Osteoblast (primary cell): Measurements from ENCODE around the gene TNFAIP3. TPM values are rescaled to one million over a fixed set of nuclear protein-coding genes. Genes with fewer than 3 reads are reported as not detected.
A peak's percentile ranks its signal among the peaks of the same experiment; 100 is the strongest.

Source experiments
- DNase-seq: peaks from one replicate; pipeline ENCODE4 v3.0.0; 2011; ENCODE audit warnings: low spot score, mixed read lengths; ENCODE audit not compliant: insufficient read length; ENCODE audit errors: missing footprints
- H2AFZ ChIP-seq: 2 replicates; pipeline ENCODE4 v1.6.0; 2011; ENCODE audit warnings: mild to moderate bottlenecking, low read length
- H3K27ac ChIP-seq: 2 replicates; pipeline ENCODE4 v1.5.1; 2011; ENCODE audit warnings: mild to moderate bottlenecking, low read depth, low read length, moderate library complexity
- H3K27me3 ChIP-seq: 2 replicates; pipeline ENCODE4 v1.6.0; 2012; ENCODE audit warnings: mild to moderate bottlenecking, control low read depth, inconsistent platforms, low read length, moderate library complexity; ENCODE audit not compliant: insufficient read depth
- H3K36me3 ChIP-seq: 2 replicates; pipeline ENCODE4 v1.5.1; 2011; ENCODE audit warnings: mild to moderate bottlenecking, low read length, control low read depth, moderate library complexity; ENCODE audit not compliant: insufficient read depth
- H3K4me1 ChIP-seq: 2 replicates; pipeline ENCODE4 v1.5.1; 2011; ENCODE audit warnings: mild to moderate bottlenecking, low read length, control low read depth, moderate library complexity; ENCODE audit not compliant: insufficient read depth
- H3K4me2 ChIP-seq: 2 replicates; pipeline ENCODE4 v1.6.0; 2011; ENCODE audit warnings: mild to moderate bottlenecking, low read length; ENCODE audit not compliant: insufficient read depth
- H3K4me3 ChIP-seq: fragments of 200-600 bp; sonication (generic); 3 replicates; pipeline ENCODE4 v1.5.1; 2012; ENCODE audit warnings: mild to moderate bottlenecking, low read length, inconsistent platforms; ENCODE audit not compliant: insufficient read depth
- H3K79me2 ChIP-seq: 2 replicates; pipeline ENCODE4 v1.6.0; 2012; ENCODE audit warnings: mild to moderate bottlenecking, low read length, control low read depth, inconsistent platforms; ENCODE audit not compliant: insufficient read depth
- H3K9me3 ChIP-seq: 2 replicates; pipeline ENCODE4 v1.5.1; 2011; ENCODE audit warnings: low read depth, low read length, control low read depth
- H4K20me1 ChIP-seq: 2 replicates; pipeline ENCODE4 v1.6.0; 2012; ENCODE audit warnings: mild to moderate bottlenecking, low read length, control low read depth; ENCODE audit not compliant: insufficient read depth
- CTCF ChIP-seq: IDR thresholded peaks from 2 replicates; pipeline ENCODE4 v1.5.1; 2011; ENCODE audit warnings: mild to moderate bottlenecking, low read depth, low read length, moderate library complexity; ENCODE audit errors: extremely low read depth
- total RNA-seq: library from RNA; depleted of rRNA; stranded (reverse); fragments of >200 nt; gene quantifications from 2 replicates; pipeline ENCODE4 v1.2.3, GENCODE V29; 2012

The TNFAIP3 gene
- total RNA-seq, 1 donor: 10.5 TPM

GRCh38 chr6:137927777-137928218 lies 60.7 kb downstream of the TNFAIP3 start:
- H3K36me3 ChIP-seq: no peaks in the 10 kb centered on the region
- no peaks in the 10 kb centered on the region for H3K79me2 ChIP-seq
- DNase-seq: no peak
- peak overlapping the region; percentile 50 for H3K4me2 ChIP-seq
- H3K9me3 ChIP-seq: no peaks in the 10 kb centered on the region
- peak overlapping the region; percentile 75 for H2AFZ ChIP-seq
- H3K27ac ChIP-seq: peak overlapping the region; percentile 24
- H3K27me3 ChIP-seq: no peaks in the 10 kb centered on the region
- peak overlapping the region; percentile 18 for H3K4me3 ChIP-seq
- TF ChIP-seq CTCF: no peak
- peaks cover 26% of the 10 kb centered on the region for H3K4me1 ChIP-seq
- H4K20me1 ChIP-seq: no peaks in the 10 kb centered on the region

DNA sequence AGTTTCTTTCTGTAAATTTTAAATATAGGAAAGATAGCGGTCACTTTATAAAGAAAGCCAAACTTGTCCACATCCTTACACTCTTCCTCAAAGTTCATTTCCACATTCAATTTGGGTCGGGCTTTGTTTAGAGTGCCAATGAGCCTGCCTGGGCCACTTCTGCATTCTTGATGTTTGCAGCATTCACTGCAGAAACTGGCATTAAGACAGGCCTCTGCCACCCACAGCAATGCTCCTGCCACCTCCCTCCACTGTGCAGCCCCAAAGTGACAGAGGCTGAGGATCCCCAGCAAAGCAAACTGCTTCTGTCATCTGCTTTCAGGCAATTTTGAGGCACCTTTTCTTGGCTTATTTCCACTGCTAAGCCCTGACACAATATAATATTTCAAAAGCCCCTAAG lies 61.2 kb downstream of the TNFAIP3 start:
- no peak overlapping the region for H2AFZ ChIP-seq
- TF ChIP-seq CTCF: no peak
- no peak overlapping the region for H3K4me3 ChIP-seq
- peak; percentile 15 for DNase-seq
- H3K36me3 ChIP-seq: no peaks in the 10 kb centered on the region
- H3K9me3 ChIP-seq: no peaks in the 10 kb centered on the region
- H3K79me2 ChIP-seq: no peaks in the 10 kb centered on the region
- H4K20me1 ChIP-seq: no peaks in the 10 kb centered on the region
- H3K4me2 ChIP-seq: peak overlapping the region; percentile 50
- peaks cover 29% of the 10 kb centered on the region for H3K4me1 ChIP-seq
- H3K27me3 ChIP-seq: no peaks in the 10 kb centered on the region
- H3K27ac ChIP-seq: peak overlapping the region; percentile 24

GRCh38 chr6:137931849-137932465 lies 64.9 kb downstream of the TNFAIP3 start:
- no peak overlapping the region for H2AFZ ChIP-seq

More at GRCh38 chr6:137931849-137932465, 64.9 kb downstream of the TNFAIP3 start:
- no peaks in the 10 kb centered on the region for H3K9me3 ChIP-seq
- no peak for DNase-seq
- H3K27ac ChIP-seq: no peak overlapping the region
- H3K4me3 ChIP-seq: no peak overlapping the region
- H3K4me1 ChIP-seq: peaks cover 25% of the 10 kb centered on the region
- TF ChIP-seq CTCF: no peak
- H3K27me3 ChIP-seq: no peaks in the 10 kb centered on the region
- no peaks in the 10 kb centered on the region for H3K79me2 ChIP-seq
- H3K36me3 ChIP-seq: no peaks in the 10 kb centered on the region
- no peaks in the 10 kb centered on the region for H4K20me1 ChIP-seq
- no peak overlapping the region for H3K4me2 ChIP-seq

Other genes starting within 250 kb of the TNFAIP3 start
- gene PERP, start 240.2 kb downstream of the TNFAIP3 start, total RNA-seq: 7.7 and 8.3 TPM in 2 replicates